ENCODE data around the gene CDC42.

Gene CDC42

DNA sequence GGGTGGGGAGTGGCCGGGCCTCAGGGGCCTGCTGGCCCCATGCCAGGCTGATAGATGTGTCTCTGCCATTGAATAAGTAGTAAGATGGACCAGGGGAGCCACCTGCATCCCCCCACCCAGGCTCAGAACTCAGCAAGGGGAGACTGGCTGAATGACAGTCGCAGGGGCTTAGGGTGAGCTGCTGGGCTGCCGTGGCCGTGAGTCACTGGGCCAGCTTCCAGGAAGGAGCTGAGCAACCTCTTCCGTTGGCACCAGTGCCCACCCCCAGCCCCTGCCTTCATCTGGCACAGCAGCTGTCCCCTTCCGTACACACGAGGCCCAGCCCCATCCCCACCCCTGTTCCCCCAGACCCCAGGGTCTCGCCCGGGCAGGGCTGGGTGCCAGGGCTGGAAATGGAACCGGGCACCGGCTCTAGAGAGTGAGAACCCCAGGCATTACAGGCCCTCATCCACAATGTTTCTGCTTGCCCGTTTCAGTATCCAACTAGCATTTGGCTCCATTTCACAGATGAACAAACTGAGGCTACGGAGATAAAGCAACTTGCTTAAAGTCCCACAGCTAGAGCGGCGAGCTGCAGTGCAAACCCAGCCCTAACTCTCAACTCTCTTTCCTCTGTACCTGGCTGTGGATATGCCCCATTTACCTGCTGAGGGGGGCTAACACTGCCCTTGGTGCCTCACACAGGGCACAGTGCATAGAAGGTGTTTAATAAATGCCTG is 80.2 kb downstream of the CDC42 start:
- no peak for DNase-seq

DNA sequence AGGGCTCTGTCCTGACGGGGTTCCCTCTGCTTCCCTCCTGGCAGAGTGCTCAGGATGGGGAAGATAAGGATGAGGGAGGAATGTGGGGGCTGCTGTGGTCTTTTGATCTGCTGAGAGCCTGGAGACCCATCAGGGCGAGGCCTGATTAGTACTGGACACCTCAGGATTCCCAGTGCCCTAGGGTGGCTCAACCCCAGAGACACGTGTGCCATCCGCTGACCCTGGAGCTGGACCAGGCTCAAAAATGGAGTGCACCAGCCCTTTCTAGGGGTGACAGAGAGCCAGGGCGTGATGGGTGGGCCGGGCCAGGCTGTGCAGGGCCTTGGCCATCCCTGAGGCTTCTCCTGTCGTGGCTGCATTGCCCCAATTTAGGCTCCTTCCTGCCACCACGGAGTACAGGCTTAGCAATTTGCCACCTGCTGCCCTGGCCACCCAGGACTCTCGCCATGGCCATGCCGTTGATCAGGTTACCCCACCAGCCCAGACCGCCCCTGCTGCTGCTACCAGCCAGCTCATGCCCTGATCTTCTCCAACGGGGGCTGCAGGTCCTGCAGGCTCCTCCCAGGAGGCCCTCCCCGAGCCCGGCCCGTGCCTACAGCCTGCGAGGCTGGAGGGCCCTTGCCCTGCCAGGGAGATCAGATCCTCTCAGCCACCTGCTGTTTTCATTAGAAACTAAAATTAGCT is 80.9 kb downstream of the CDC42 start:
- no peak for DNase-seq

GRCh38 chr1:22133931-22134324 is 81.4 kb downstream of the CDC42 start:
- no peak for DNase-seq

- peak; percentile 14 for DNase-seq
Observed at GRCh38 chr1:22137004-22137720, 84.7 kb downstream of the CDC42 start.

GRCh38 chr1:22139066-22139594 is 86.6 kb downstream of the CDC42 start:
- DNase-seq, result no peak

- DNase-seq, result no peak
Observed at GRCh38 chr1:22139817-22140216, 87.3 kb downstream of the CDC42 start.

Measured in MV-4-11 (cell line).